ENCODE data around the gene IFITM5.

GRCh38 chr11:282171-282570 lies 17.2 kb downstream of the IFITM5 start:
- TF ChIP-seq CTCF (IDR thresholded peaks at IDR 0.05) (no peak), EZH2 (IDR thresholded peaks at IDR 0.05; ENCODE audit: borderline replicate concordance, insufficient read depth, low read depth, low read length, poor library complexity, severe bottlenecking) (no peak)
